ENCODE data around the gene SRA1.

SRA1 gene

GRCh38 chr5:140571105-140571504 is 13.8 kb upstream of the SRA1 start:
- in situ Hi-C loops (cut with MboI; ENCODE audit: low sequenced_read_pairs, unreplicated experiment): no loop called here
- TF ChIP-seq CTCF (IDR thresholded peaks at IDR 0.05; ENCODE audit: borderline replicate concordance, control extremely low read depth, extremely low read depth, insufficient read depth, missing control alignments): no peak
- DNase-seq (ENCODE audit: low spot score): no peak

GRCh38 chr5:140570488-140570887 is 13.2 kb upstream of the SRA1 start:
- DNase-seq (ENCODE audit: low spot score): no peak
- in situ Hi-C loops (cut with MboI; ENCODE audit: low sequenced_read_pairs, unreplicated experiment): no loop called here
- no peak for TF ChIP-seq CTCF (IDR thresholded peaks at IDR 0.05; ENCODE audit: borderline replicate concordance, control extremely low read depth, extremely low read depth, insufficient read depth, missing control alignments)

- DNase-seq (ENCODE audit: low spot score): no peak
- in situ Hi-C loops (cut with MboI; ENCODE audit: low sequenced_read_pairs, unreplicated experiment): no loop called here
- no peak for TF ChIP-seq CTCF (IDR thresholded peaks at IDR 0.05; ENCODE audit: borderline replicate concordance, control extremely low read depth, extremely low read depth, insufficient read depth, missing control alignments)
Observed at GRCh38 chr5:140570058-140570457, 12.8 kb upstream of the SRA1 start.

GRCh38 chr5:140569197-140569596 is 11.9 kb upstream of the SRA1 start:
- peak; percentile 64 for DNase-seq (ENCODE audit: low spot score)
- in situ Hi-C loops (cut with MboI; ENCODE audit: low sequenced_read_pairs, unreplicated experiment): no loop called here
- no peak for TF ChIP-seq CTCF (IDR thresholded peaks at IDR 0.05; ENCODE audit: borderline replicate concordance, control extremely low read depth, extremely low read depth, insufficient read depth, missing control alignments)

- in situ Hi-C loops (cut with MboI; ENCODE audit: low sequenced_read_pairs, unreplicated experiment): no loop called here
- TF ChIP-seq CTCF (IDR thresholded peaks at IDR 0.05; ENCODE audit: borderline replicate concordance, control extremely low read depth, extremely low read depth, insufficient read depth, missing control alignments): no peak
- DNase-seq (ENCODE audit: low spot score): no peak
Observed at GRCh38 chr5:140568443-140569063, 11.3 kb upstream of the SRA1 start.

- no peak for DNase-seq (ENCODE audit: low spot score)
- no peak for TF ChIP-seq CTCF (IDR thresholded peaks at IDR 0.05; ENCODE audit: borderline replicate concordance, control extremely low read depth, extremely low read depth, insufficient read depth, missing control alignments)
- in situ Hi-C loops (cut with MboI; ENCODE audit: low sequenced_read_pairs, unreplicated experiment): no loop called here
Observed at GRCh38 chr5:140567871-140568270, 10.6 kb upstream of the SRA1 start.
